Stimulated activated naive CD4-positive, alpha-beta T cell treated with Interleukin-2 at 50 U/mL for 16 hours (primary cell): ENCODE results near the gene VPS35L.
"Not testable (repeated sequence)": the region's sequence is repeated elsewhere in the genome, so short reads cannot be mapped to it uniquely, and the experiment has no call there.

Experiments
- DNase-seq: peaks from one replicate; lab custom pipeline; 2025; lab: John Stamatoyannopoulos, UW

Gene VPS35L

GRCh38 chr16:19649980-19650379 lies 94.5 kb downstream of the VPS35L start:
- DNase-seq: no peak

GRCh38 chr16:19654147-19654546 lies 98.6 kb downstream of the VPS35L start:
- no peak for DNase-seq

GRCh38 chr16:19655242-19655777 lies 99.8 kb downstream of the VPS35L start:
- DNase-seq: no peak

- DNase-seq: no peak
These were observed 102.3 kb downstream of the VPS35L start for GRCh38 chr16:19657831-19658230.

- no peak for DNase-seq
These were observed 104.1 kb downstream of the VPS35L start for GRCh38 chr16:19659554-19659953.

GRCh38 chr16:19660432-19660831 lies 104.9 kb downstream of the VPS35L start:
- no peak for DNase-seq

- DNase-seq: no peak
These were observed 106.8 kb downstream of the VPS35L start for GRCh38 chr16:19662351-19662750.

GRCh38 chr16:19664166-19664565 lies 108.7 kb downstream of the VPS35L start:
- DNase-seq: no peak

- not testable (repeated sequence) for DNase-seq
These were observed 109.8 kb downstream of the VPS35L start for GRCh38 chr16:19665313-19665712.

GRCh38 chr16:19666477-19666876 lies 111.0 kb downstream of the VPS35L start:
- no peak for DNase-seq

- no peak for DNase-seq
These were observed 116.9 kb downstream of the VPS35L start for GRCh38 chr16:19672378-19672777.

GRCh38 chr16:19674485-19674884 lies 119.0 kb downstream of the VPS35L start:
- DNase-seq: no peak

GRCh38 chr16:19677402-19677801 lies 121.9 kb downstream of the VPS35L start:
- no peak for DNase-seq

GRCh38 chr16:19678804-19679203 lies 123.3 kb downstream of the VPS35L start:
- no peak for DNase-seq

GRCh38 chr16:19679281-19679680 lies 123.8 kb downstream of the VPS35L start:
- not testable (repeated sequence) for DNase-seq

GRCh38 chr16:19680881-19681340 lies 125.4 kb downstream of the VPS35L start:
- no peak for DNase-seq

GRCh38 chr16:19681637-19682036 lies 126.1 kb downstream of the VPS35L start:
- DNase-seq: no peak

- DNase-seq: no peak
These were observed 128.1 kb downstream of the VPS35L start for GRCh38 chr16:19683453-19684236.

- no peak for DNase-seq
These were observed 129.7 kb downstream of the VPS35L start for GRCh38 chr16:19685176-19685575.

- no peak for DNase-seq
These were observed 131.8 kb downstream of the VPS35L start for GRCh38 chr16:19687279-19687678.

GRCh38 chr16:19688396-19689024 lies 133.0 kb downstream of the VPS35L start:
- no peak for DNase-seq

GRCh38 chr16:19689342-19689741 lies 133.8 kb downstream of the VPS35L start:
- DNase-seq: no peak

GRCh38 chr16:19690196-19690595 lies 134.7 kb downstream of the VPS35L start:
- no peak for DNase-seq
